ENCODE measurements around the gene CROCC.
"Not testable (repeated sequence)": the region's sequence is repeated elsewhere in the genome, so short reads cannot be mapped to it uniquely, and the experiment has no call there.

The CROCC gene

GRCh38 chr1:16921391-16922185 is at the start of gene CROCC:
TSS of gene CROCC (plus strand) at chr1:16921931. CDS start at chr1:16922019, 88 bp downstream.
- peak; percentile 67 for DNase-seq
- Mint-ChIP-seq H3K27ac (peak within 1 kb of the TSS; percentile 69), H3K36me3 (ENCODE audit: low read depth) (no peaks in the 10 kb centered on the region), H3K4me1 (ENCODE audit: low read depth) (peaks cover 23% of the 10 kb centered on the region), H3K27me3 (no peaks in the 10 kb centered on the region), H3K4me3 (peak within 1 kb of the TSS; percentile 78), H3K9me3 (no peaks in the 10 kb centered on the region)

GRCh38 chr1:16872152-16873075 is 49.3 kb upstream of the CROCC start:
- H3K9me3 Mint-ChIP-seq; H3K36me3 Mint-ChIP-seq (ENCODE audit: low read depth): not testable (repeated sequence)
- Mint-ChIP-seq H3K27ac (peak overlapping the region; percentile 82), H3K4me1 (ENCODE audit: low read depth) (peaks cover 13% of the 10 kb centered on the region), H3K27me3 (peaks cover 49% of the 10 kb centered on the region), H3K4me3 (peak overlapping the region; percentile 68)
- DNase-seq = peak; percentile 79

GRCh38 chr1:16873076-16873879 is 48.5 kb upstream of the CROCC start:
- not testable (repeated sequence) for H3K36me3 Mint-ChIP-seq (ENCODE audit: low read depth); H3K9me3 Mint-ChIP-seq
- Mint-ChIP-seq H3K4me3 (peak overlapping the region; percentile 68), H3K27ac (peak overlapping the region; percentile 29), H3K4me1 (ENCODE audit: low read depth) (peaks cover 13% of the 10 kb centered on the region), H3K27me3 (peaks cover 49% of the 10 kb centered on the region)
- DNase-seq = peak; percentile 74

GRCh38 chr1:16874968-16875765 is 46.6 kb upstream of the CROCC start:
- H3K27ac Mint-ChIP-seq; DNase-seq; H3K4me3 Mint-ChIP-seq; H3K9me3 Mint-ChIP-seq; H3K36me3 Mint-ChIP-seq (ENCODE audit: low read depth): not testable (repeated sequence)
- peaks cover 45% of the 10 kb centered on the region for H3K27me3 Mint-ChIP-seq
- H3K4me1 Mint-ChIP-seq (ENCODE audit: low read depth) = peaks cover 13% of the 10 kb centered on the region

GRCh38 chr1:16881742-16882141 is 40.0 kb upstream of the CROCC start:
- DNase-seq; H3K27ac Mint-ChIP-seq; H3K4me1 Mint-ChIP-seq (ENCODE audit: low read depth); H3K9me3 Mint-ChIP-seq; H3K4me3 Mint-ChIP-seq; H3K36me3 Mint-ChIP-seq (ENCODE audit: low read depth): not testable (repeated sequence)
- H3K27me3 Mint-ChIP-seq = peaks cover 20% of the 10 kb centered on the region

- Mint-ChIP-seq H3K36me3 (ENCODE audit: low read depth) (no peaks in the 10 kb centered on the region), H3K27ac (no peak overlapping the region), H3K4me3 (no peak overlapping the region), H3K4me1 (ENCODE audit: low read depth) (no peaks in the 10 kb centered on the region), H3K27me3 (peaks cover 15% of the 10 kb centered on the region), H3K9me3 (no peaks in the 10 kb centered on the region)
- DNase-seq = no peak
These were observed 38.7 kb upstream of the CROCC start for GRCh38 chr1:16882986-16883385.

GRCh38 chr1:16884487-16884886 is 37.2 kb upstream of the CROCC start:
- peaks cover 15% of the 10 kb centered on the region for H3K27me3 Mint-ChIP-seq

GRCh38 chr1:16886860-16887605 is 34.7 kb upstream of the CROCC start:
- no peak overlapping the region for H3K4me3 Mint-ChIP-seq
- H3K27ac Mint-ChIP-seq = no peak overlapping the region
- no peak for DNase-seq
- peaks cover 6% of the 10 kb centered on the region for H3K27me3 Mint-ChIP-seq
- peaks cover 20% of the 10 kb centered on the region for H3K4me1 Mint-ChIP-seq (ENCODE audit: low read depth)
- no peaks in the 10 kb centered on the region for H3K36me3 Mint-ChIP-seq (ENCODE audit: low read depth)
- no peaks in the 10 kb centered on the region for H3K9me3 Mint-ChIP-seq

More at GRCh38 chr1:16884487-16884886, 37.2 kb upstream of the CROCC start:
- not testable (repeated sequence) for H3K36me3 Mint-ChIP-seq (ENCODE audit: low read depth); H3K9me3 Mint-ChIP-seq; DNase-seq; H3K4me3 Mint-ChIP-seq; H3K27ac Mint-ChIP-seq
- H3K4me1 Mint-ChIP-seq (ENCODE audit: low read depth) = peaks cover 11% of the 10 kb centered on the region

GRCh38 chr1:16888860-16889816 is 32.6 kb upstream of the CROCC start:
- Mint-ChIP-seq H3K4me1 (ENCODE audit: low read depth) (peaks cover 21% of the 10 kb centered on the region), H3K9me3 (no peaks in the 10 kb centered on the region), H3K36me3 (ENCODE audit: low read depth) (no peaks in the 10 kb centered on the region), H3K27me3 (no peaks in the 10 kb centered on the region), H3K27ac (peak overlapping the region; percentile 94), H3K4me3 (peak overlapping the region; percentile 88)
- peak; percentile 86 for DNase-seq

GRCh38 chr1:16890539-16891021 is 31.2 kb upstream of the CROCC start:
- H3K4me3 Mint-ChIP-seq; H3K27me3 Mint-ChIP-seq; H3K36me3 Mint-ChIP-seq (ENCODE audit: low read depth); H3K9me3 Mint-ChIP-seq; H3K27ac Mint-ChIP-seq; DNase-seq: not testable (repeated sequence)
- H3K4me1 Mint-ChIP-seq (ENCODE audit: low read depth) = peaks cover 35% of the 10 kb centered on the region

- H3K9me3 Mint-ChIP-seq; H3K36me3 Mint-ChIP-seq (ENCODE audit: low read depth); H3K4me3 Mint-ChIP-seq; H3K27me3 Mint-ChIP-seq; DNase-seq; H3K27ac Mint-ChIP-seq: not testable (repeated sequence)
- peaks cover 36% of the 10 kb centered on the region for H3K4me1 Mint-ChIP-seq (ENCODE audit: low read depth)
These were observed 30.7 kb upstream of the CROCC start for GRCh38 chr1:16891057-16891456.

- not testable (repeated sequence) for H3K27ac Mint-ChIP-seq; H3K36me3 Mint-ChIP-seq (ENCODE audit: low read depth); H3K4me3 Mint-ChIP-seq; H3K9me3 Mint-ChIP-seq; DNase-seq; H3K27me3 Mint-ChIP-seq
- H3K4me1 Mint-ChIP-seq (ENCODE audit: low read depth) = peaks cover 50% of the 10 kb centered on the region
These were observed 28.7 kb upstream of the CROCC start for GRCh38 chr1:16892978-16893525.
